Pancreas (tissue), 10 donors: Measurements from ENCODE around the gene QRSL1. TPM values are rescaled to one million over a fixed set of nuclear protein-coding genes. Genes with fewer than 3 reads are reported as not detected.

Source experiments
- ATAC-seq, 4 donors: fragments of 200-7000 bp; cut with Tn5 transposase; one replicate each; pipeline versions ENCODE4 v1.8.0 to v1.9.1; 2020; ENCODE audit warnings: mild to moderate bottlenecking in 4 of 4, moderate library complexity in 4 of 4
- DNase-seq, 6 donors: peaks; one replicate each; pipeline ENCODE4 v3.0.0-alpha.2; 2020
- FAIRE-seq: peaks from 2 replicates; lab custom pipeline; 2012; peaks lifted over from hg19 to GRCh38; lab: Jason Lieb, UNC
- H3K27ac ChIP-seq, 4 donors: fragments of 200-600 bp; sonication (generic); 1 replicate in 3 of 4; 2 replicates in 1 of 4; pipeline versions ENCODE4 v1.5.0 to v1.8.0; 2020
- H3K27me3 ChIP-seq, 4 donors: fragments of 200-600 bp; one replicate each; pipeline ENCODE4 v1.8.0; 2021
- H3K36me3 ChIP-seq, 3 donors: fragments of 200-600 bp; sonication (generic) in 1 of 3; one replicate each; pipeline versions ENCODE4 v1.5.0 to v1.8.0; 2020 to 2021
- H3K4me1 ChIP-seq, 3 donors: fragments of 200-600 bp; one replicate each; pipeline ENCODE4 v1.8.0; 2021
- H3K4me3 ChIP-seq, 4 donors: fragments of 200-600 bp; sonication (generic) in 2 of 4; one replicate each; pipeline versions ENCODE4 v1.5.0 to v1.8.0; 2020 to 2021
- H3K9me3 ChIP-seq, 4 donors: fragments of 200-600 bp; one replicate each; pipeline ENCODE4 v1.8.0; 2021
- CTCF ChIP-seq, 4 donors: fragments of 200-600 bp; sonication (generic) in 3 of 4; IDR thresholded peaks; one replicate each; pipeline versions ENCODE4 v1.5.0 to v1.8.0; 2021; ENCODE audit warnings: antibody characterized with exemption in 4 of 4
- WGBS, 2 donors: extraction: QIAGEN DNeasy Blood & Tissue Kit; methylation state at CpG; one replicate each; pipeline ENCODE4 v1.1.7; 2013; 5-methylcytosine and 5-hydroxymethylcytosine counted together
- intact Hi-C, 3 donors: fragments of 100-400 bp; cut with DNase I; formaldehyde crosslinking; loops; one replicate each; pipeline versions ENCODE4 v1.11.1 to v1.14.2; 2022
- polyA plus RNA-seq, 2 donors: library from polyadenylated mRNA; stranded (reverse); fragments of 200-250 nt; gene quantifications; one replicate each; pipeline ENCODE4 v1.2.3, GENCODE V29; 2013
- total RNA-seq, 6 donors: library from RNA; stranded (reverse); fragmentation: NEBNext Ultra II Directional in 4 of 6; extraction: Animal tissue kit (Norgen Biotek cat#: 25700) in 4 of 6; gene quantifications; one replicate each; pipeline versions ENCODE4 v1.2.1 to v1.2.4, GENCODE V29; 2021 to 2023
- donor health status: healthy with polysubstance abuse.
- donor health status: DM: no; HTN: no; CAD: no; lungs with moderate emphysema.
- donor health status: DM: no; HTN: no; CAD: no.
- donor health status: control.
- donor health status: control.
- donor health status: Bipolar disorder and iron deficiency.
- donor health status: DM: yes; HTN: yes; CAD: no.
- donor health status: DM: no; HTN: no; CAD: no.
- donor health status: DM: no; HTN: no; CAD: no.
- donor health status: DM: yes; HTN: yes; CAD: no.

Gene QRSL1
- total and polyA plus RNA-seq, 8 donors = 3.2 to 8.4 (median 6.2) TPM

DNA sequence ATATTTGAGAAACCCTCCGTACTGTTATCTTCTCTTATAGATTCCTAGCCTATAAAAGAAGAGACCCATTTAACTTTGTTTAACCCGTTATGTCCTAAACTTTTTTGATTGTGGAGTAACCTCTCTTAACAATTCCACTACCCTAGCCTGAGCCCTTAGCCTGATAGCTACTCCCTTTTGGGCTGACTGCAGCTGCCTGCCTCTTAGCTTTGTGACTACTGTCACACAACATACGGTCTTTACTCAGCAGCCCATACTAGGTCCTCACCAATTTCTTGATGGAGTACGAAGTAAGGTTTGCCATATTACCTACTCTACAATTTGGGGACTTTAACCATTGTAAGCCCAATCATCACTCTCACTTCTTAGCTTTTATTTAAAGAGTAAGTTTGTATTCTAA is 72.7 kb downstream of the QRSL1 start:
- Histone ChIP-seq H3K9me3 (no peaks in the 10 kb centered on the region), H3K36me3 (no peaks in the 10 kb centered on the region), H3K27ac (peak overlapping the region; percentile 75 to 95 (median 86)), H3K4me3 (peak overlapping the region in 1 of 4 donors; percentile 3), H3K4me1 (peaks cover 3 to 29% (median 24%) of the 10 kb centered on the region in 3 donors), H3K27me3 (no peaks in the 10 kb centered on the region)
- intact Hi-C loops = no loop called here
- WGBS, 2 donors = 23 to 24% methylated on average over 4 of the region's 4 CpGs
- DNase-seq = no peak
- peak; percentile 9 to 62 (median 33) for ATAC-seq
- no peak for TF ChIP-seq CTCF (IDR thresholded peaks at IDR 0.05)
- no peak for FAIRE-seq

- WGBS, 2 donors = 9 to 11% methylated on average over 10 of the region's 10 CpGs
- DNase-seq (peak in 5 of 6 donors; percentile 64 to 77 (median 68)), FAIRE-seq (peak; percentile 39), ATAC-seq (peak; percentile 92 to 97 (median 94))
- peaks cover 3 to 29% (median 24%) of the 10 kb centered on the region in 3 donors for H3K4me1 ChIP-seq
- TF ChIP-seq CTCF (IDR thresholded peaks at IDR 0.05) = no peak
- peak overlapping the region; percentile 75 to 95 (median 86) for H3K27ac ChIP-seq
- no peaks in the 10 kb centered on the region for H3K9me3 ChIP-seq
- intact Hi-C loops = no loop called here
- H3K4me3 ChIP-seq = peak overlapping the region in 2 of 4 donors; percentile 3 to 17
- H3K27me3 ChIP-seq = no peaks in the 10 kb centered on the region
- H3K36me3 ChIP-seq = no peaks in the 10 kb centered on the region
These were observed 73.2 kb downstream of the QRSL1 start for GRCh38 chr6:106702451-106703110.

DNA sequence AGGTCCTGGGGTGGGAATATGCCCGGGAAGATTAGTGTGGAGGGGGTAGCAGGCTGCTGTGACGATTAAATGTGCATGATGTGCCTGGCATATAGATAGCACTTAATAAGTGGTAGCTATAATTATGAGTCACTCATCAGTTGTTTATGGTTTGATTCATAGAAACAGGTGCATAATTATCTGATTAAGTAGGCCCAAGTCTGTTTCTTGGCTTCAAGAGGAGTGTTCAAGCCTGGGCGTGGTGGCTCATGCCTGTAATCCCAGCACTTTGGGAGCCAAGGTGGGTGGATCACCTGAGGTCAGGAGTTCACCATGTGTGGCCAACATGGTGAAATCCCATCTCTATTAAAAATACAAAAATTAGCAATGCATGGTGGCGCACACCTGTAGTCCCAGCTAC is 74.9 kb downstream of the QRSL1 start:
- intact Hi-C loops = no loop called here
- TF ChIP-seq CTCF (IDR thresholded peaks at IDR 0.05) = no peak
- FAIRE-seq (no peak), ATAC-seq (no peak), DNase-seq (no peak)
- Histone ChIP-seq H3K27me3 (no peaks in the 10 kb centered on the region), H3K4me3 (no peak overlapping the region), H3K27ac (no peak overlapping the region), H3K4me1 (peaks cover 3 to 29% (median 24%) of the 10 kb centered on the region in 3 donors), H3K9me3 (no peaks in the 10 kb centered on the region), H3K36me3 (no peaks in the 10 kb centered on the region)
- 93 to 99% methylated on average over 4 of the region's 4 CpGs for WGBS, 2 donors

GRCh38 chr6:106705156-106705555 is 75.8 kb downstream of the QRSL1 start:
- H3K4me1 ChIP-seq = peaks cover 3 to 29% (median 24%) of the 10 kb centered on the region in 3 donors
- no peaks in the 10 kb centered on the region for H3K9me3 ChIP-seq
- H3K36me3 ChIP-seq = no peaks in the 10 kb centered on the region
- H3K27ac ChIP-seq = no peak overlapping the region
- ATAC-seq = no peak
- no peak for DNase-seq
- FAIRE-seq = no peak
- TF ChIP-seq CTCF (IDR thresholded peaks at IDR 0.05) = no peak
- no peak overlapping the region for H3K4me3 ChIP-seq
- 97% methylated on average over 6 of the region's 6 CpGs for WGBS, 2 donors
- H3K27me3 ChIP-seq = no peaks in the 10 kb centered on the region
- intact Hi-C loops = no loop called here

- no peak for TF ChIP-seq CTCF (IDR thresholded peaks at IDR 0.05)
- Histone ChIP-seq H3K4me1 (peaks cover 0 to 11% (median 0%) of the 10 kb centered on the region in 3 donors), H3K27ac (no peak overlapping the region), H3K9me3 (no peaks in the 10 kb centered on the region), H3K27me3 (no peaks in the 10 kb centered on the region), H3K4me3 (no peak overlapping the region), H3K36me3 (no peaks in the 10 kb centered on the region)
- intact Hi-C loops = no loop called here
- DNase-seq (no peak), FAIRE-seq (no peak), ATAC-seq (no peak)
- 78 to 87% methylated on average over 1 of the region's 1 CpG for WGBS, 2 donors
These were observed 81.2 kb downstream of the QRSL1 start for GRCh38 chr6:106710580-106710979.
